SK-N-MC (cell line): ENCODE results near the gene EFHB.
"Not testable (repeated sequence)": the region's sequence is repeated elsewhere in the genome, so short reads cannot be mapped to it uniquely, and the experiment has no call there.

Experiments
- DNase-seq: peaks from one replicate; pipeline ENCODE4 v3.0.0-alpha.2; 2011; ENCODE audit warnings: low read depth, low spot score
- H3K27ac ChIP-seq: fragments of 200-600 bp; sonication (generic); 2 replicates; pipeline ENCODE4 v1.5.1; 2016; ENCODE audit warnings: mixed run types
- H3K36me3 ChIP-seq: fragments of 200-600 bp; sonication (generic); 2 replicates; pipeline ENCODE4 v1.6.1; 2017; ENCODE audit warnings: antibody characterized with exemption, low read length, mixed read lengths; ENCODE audit not compliant: insufficient read depth
- H3K4me3 ChIP-seq: fragments of 200-600 bp; sonication (generic); 2 replicates; pipeline ENCODE4 v1.5.1; 2016
- H3K9ac ChIP-seq: fragments of 200-600 bp; sonication (generic); 2 replicates; pipeline ENCODE4 v1.8.0; 2017; ENCODE audit warnings: mixed run types, mixed read lengths; ENCODE audit not compliant: insufficient read length
- H3K9me3 ChIP-seq: fragments of 200-600 bp; sonication (generic); 2 replicates; pipeline ENCODE4 v1.6.1; 2017; ENCODE audit warnings: low read depth, mild to moderate bottlenecking, antibody characterized with exemption, low read length, moderate library complexity, mixed read lengths
- EZH2 ChIP-seq: fragments of 200-600 bp; sonication (generic); IDR thresholded peaks from one replicate; pipeline ENCODE4 v1.6.1; 2017; ENCODE audit warnings: antibody characterized with exemption
- FOXP2 ChIP-seq: optimal IDR thresholded peaks from 2 replicates; pipeline ENCODE3; 2011; ENCODE audit warnings: mild to moderate bottlenecking, moderate library complexity; ENCODE audit not compliant: insufficient read depth; ENCODE audit errors: extremely low read length, control extremely low read depth
- POLR2AphosphoS5 ChIP-seq: IDR thresholded peaks from 2 replicates; pipeline ENCODE4 v1.6.1; 2012; ENCODE audit warnings: mild to moderate bottlenecking, low read depth, low read length, borderline replicate concordance

EFHB gene

DNA sequence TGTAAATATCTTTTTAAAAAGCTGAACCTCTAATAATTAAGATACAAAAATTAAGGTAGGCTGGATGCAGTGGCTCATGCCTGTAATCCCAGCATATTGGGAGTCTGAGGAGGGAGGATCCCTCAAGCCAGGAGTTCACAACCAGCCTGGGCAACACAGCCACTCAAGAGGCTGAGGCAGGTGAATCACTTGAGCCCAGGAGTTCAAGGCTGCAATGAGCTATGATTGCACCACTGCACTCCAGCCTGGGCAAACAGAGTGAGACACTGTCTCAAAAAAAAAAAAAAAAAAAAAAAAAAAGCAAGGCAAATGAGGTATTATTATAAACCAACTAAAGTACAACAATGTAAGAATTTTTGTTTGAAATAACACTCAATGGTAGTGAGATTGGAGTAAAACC, 47.6 kb downstream of the EFHB start:
- Histone ChIP-seq H3K9ac (no peak overlapping the region), H3K27ac (no peak overlapping the region), H3K36me3 (no peaks in the 10 kb centered on the region), H3K4me3 (no peak overlapping the region), H3K9me3 (no peaks in the 10 kb centered on the region)
- TF ChIP-seq FOXP2, result no peak
- TF ChIP-seq EZH2, result no peak
- DNase-seq, result no peak

DNA sequence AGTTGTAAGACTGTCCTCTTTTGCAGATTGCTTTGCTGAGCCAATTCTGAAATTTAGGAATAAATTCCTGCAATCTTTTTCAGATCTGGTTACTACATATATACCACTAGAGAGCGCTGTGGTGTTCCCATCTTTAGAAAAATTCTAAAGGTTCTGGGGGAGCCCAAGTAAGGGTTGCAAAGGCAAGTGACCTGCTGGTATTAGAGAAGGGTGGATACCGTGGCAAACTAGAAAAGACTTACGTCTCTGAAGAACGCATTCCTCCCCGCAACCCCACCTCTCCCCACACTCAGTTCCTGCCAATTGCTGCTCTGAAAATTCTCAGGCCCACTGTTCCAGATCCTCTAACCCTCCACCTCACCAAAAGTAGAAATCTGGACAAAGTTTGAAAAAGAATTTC, 48.5 kb downstream of the EFHB start:
- no peak overlapping the region for H3K9ac ChIP-seq
- no peak for DNase-seq
- H3K4me3 ChIP-seq, result no peak overlapping the region
- H3K27ac ChIP-seq, result no peak overlapping the region
- no peak for TF ChIP-seq FOXP2
- TF ChIP-seq EZH2, result no peak
- TF ChIP-seq POLR2AphosphoS5, result no peak
- H3K9me3 ChIP-seq, result no peaks in the 10 kb centered on the region
- H3K36me3 ChIP-seq, result no peaks in the 10 kb centered on the region

DNA sequence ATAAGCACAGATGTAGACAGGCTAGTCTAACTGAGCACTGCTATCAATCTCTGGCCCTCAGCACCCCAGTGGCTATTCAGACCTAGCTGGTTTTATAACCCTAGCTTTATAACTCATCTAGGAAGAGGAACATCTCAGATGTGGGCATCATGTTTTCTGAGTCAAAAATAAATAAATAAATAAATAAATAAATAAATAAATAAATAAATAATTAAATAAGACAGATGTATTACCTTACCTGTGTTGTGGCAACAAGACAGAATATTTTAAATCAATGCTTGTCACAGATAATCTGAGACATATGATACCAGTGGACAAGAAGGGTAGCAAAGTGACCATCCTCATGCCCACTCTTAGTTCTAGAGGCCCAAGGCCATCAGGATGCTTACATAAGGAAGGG, 52.2 kb downstream of the EFHB start:
- H3K9ac ChIP-seq, result no peak overlapping the region
- H3K9me3 ChIP-seq, result no peaks in the 10 kb centered on the region
- no peak overlapping the region for H3K4me3 ChIP-seq
- H3K36me3 ChIP-seq, result no peaks in the 10 kb centered on the region
- DNase-seq, result no peak
- TF ChIP-seq FOXP2 (no peak), POLR2AphosphoS5 (no peak), EZH2 (no peak)
- H3K27ac ChIP-seq, result no peak overlapping the region

DNA sequence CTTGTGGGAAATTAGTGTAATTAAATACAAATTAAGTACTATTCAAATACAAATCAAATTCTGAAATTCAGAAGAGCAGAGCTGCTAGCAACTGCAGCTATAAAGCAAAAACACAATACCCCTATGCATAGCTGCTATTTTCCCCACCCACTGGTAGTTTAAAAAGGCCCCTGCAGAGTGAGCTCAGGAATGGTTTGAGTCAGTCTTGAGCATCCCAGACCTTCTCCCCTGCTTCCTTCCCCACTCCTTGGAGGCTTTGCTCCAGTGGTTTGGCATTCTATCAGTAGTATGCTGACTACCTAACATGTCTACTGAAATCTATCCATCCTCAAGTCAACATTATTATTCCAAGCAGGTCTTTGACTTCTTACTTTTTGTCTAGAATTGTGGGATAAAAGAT, 53.0 kb downstream of the EFHB start:
- no peaks in the 10 kb centered on the region for H3K9me3 ChIP-seq
- no peak overlapping the region for H3K27ac ChIP-seq
- H3K36me3 ChIP-seq, result no peaks in the 10 kb centered on the region
- TF ChIP-seq EZH2, result no peak
- no peak for TF ChIP-seq FOXP2
- TF ChIP-seq POLR2AphosphoS5, result no peak
- H3K9ac ChIP-seq, result no peak overlapping the region
- no peak overlapping the region for H3K4me3 ChIP-seq
- DNase-seq, result no peak

DNA sequence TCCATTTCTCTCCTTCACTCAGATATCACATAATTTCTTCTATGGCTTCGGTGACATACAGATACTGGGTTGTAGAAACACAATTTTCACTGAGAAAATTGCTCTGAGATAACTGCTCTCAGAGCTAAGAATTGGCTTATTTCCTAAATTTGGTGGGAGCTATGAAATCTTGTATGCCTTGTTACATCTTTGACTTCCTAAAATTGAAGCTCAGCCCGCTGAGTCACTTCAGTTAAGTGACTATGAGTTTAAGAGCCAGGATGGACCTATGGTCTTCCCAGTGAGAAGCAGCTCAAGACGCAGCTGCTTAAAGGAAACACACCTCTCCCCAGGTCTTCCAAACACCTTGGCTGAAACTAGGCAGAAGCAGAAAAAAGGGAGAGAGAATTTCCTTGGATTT, 56.4 kb downstream of the EFHB start:
- no peak overlapping the region for H3K9ac ChIP-seq
- H3K36me3 ChIP-seq, result no peaks in the 10 kb centered on the region
- no peak overlapping the region for H3K27ac ChIP-seq
- H3K9me3 ChIP-seq, result no peaks in the 10 kb centered on the region
- TF ChIP-seq EZH2 (no peak), POLR2AphosphoS5 (no peak), FOXP2 (no peak)
- DNase-seq, result no peak
- no peak overlapping the region for H3K4me3 ChIP-seq

DNA sequence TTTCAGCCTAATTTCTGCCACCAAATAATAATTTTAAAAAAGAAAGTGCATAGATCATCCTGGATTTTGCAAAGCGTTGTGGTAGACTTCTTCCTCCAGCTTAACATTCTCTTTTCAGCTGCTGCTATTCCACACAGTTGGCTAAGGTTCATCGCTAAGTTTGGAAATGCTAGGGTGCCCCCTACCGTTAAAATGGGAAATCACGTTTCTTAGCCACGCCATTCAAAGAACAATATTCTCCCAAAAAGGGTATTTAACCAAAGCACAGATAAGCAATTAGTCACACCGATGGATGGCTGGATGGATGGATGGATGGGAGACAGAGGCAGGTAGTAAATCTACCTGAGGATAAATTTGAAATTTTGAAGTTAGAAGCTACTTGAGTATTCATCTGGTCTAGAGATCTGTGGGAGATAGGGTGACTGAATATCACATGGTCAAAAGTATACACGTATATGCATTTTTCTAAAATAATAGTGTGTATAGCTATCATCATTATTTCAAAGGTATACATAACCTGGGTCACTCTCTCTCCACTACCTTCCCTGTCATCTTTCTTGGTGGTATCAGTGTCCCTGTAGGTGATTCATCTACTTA, 67.2 kb downstream of the EFHB start:
- H3K36me3 ChIP-seq, result no peaks in the 10 kb centered on the region
- no peak for DNase-seq
- TF ChIP-seq FOXP2 (no peak), EZH2 (no peak), POLR2AphosphoS5 (no peak)
- H3K27ac ChIP-seq, result no peak overlapping the region
- H3K9me3 ChIP-seq, result no peaks in the 10 kb centered on the region
- H3K9ac ChIP-seq, result no peak overlapping the region
- no peak overlapping the region for H3K4me3 ChIP-seq

DNA sequence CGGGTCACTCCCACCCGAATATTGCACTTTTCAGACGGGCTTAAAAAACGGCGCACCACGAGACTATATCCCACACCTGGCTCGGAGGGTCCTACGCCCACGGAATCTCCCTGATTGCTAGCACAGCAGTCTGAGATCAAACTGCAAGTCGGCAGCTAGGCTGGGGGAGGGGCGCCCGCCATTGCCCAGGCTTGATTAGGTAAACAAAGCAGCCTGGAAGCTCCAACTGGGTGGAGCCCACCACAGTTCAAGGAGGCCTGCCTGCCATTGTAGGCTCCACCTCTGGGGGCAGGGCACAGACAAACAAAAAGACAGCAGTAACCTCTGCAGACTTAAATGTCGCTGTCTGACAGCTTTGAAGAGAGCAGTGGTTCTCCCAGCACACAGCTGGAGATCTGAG, 78.7 kb downstream of the EFHB start:
- H3K36me3 ChIP-seq, H3K9ac ChIP-seq, H3K4me3 ChIP-seq, H3K27ac ChIP-seq, H3K9me3 ChIP-seq, DNase-seq: not testable (repeated sequence)

DNA sequence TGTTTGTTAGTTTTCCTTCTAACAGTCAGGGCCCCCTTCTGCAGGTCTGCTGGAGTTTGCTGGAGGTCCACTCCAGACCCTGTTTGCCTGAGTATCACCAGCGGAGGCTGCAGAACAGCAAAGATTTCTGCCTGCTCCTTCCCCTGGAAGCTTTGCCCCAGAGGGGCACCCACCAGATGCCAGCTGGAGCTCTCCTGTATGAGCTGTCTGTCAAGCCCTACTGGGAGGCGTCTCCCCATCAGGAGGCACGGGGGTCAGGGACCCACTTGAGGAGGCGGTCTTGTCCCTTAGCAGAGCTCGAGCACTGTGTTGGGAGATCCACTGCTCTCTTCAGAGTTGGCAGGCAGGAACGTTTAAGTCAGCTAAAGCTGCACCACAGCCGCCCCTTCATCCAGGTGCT, 87.4 kb downstream of the EFHB start:
- not testable (repeated sequence) for H3K4me3 ChIP-seq, H3K9me3 ChIP-seq, H3K27ac ChIP-seq, H3K36me3 ChIP-seq, DNase-seq, H3K9ac ChIP-seq
